LNCaP clone FGC (cell line): Measurements from ENCODE around the gene ZBTB20.

Source experiments
- DNase-seq: peaks from one replicate; pipeline ENCODE4 v3.0.0-alpha.2; 2011; ENCODE audit warnings: low read depth
- H3K4me3 ChIP-seq: 2 replicates; pipeline ENCODE4 v1.5.1; 2011; ENCODE audit warnings: mild to moderate bottlenecking, low read depth, low read length, control low read depth
- CTCF ChIP-seq: IDR thresholded peaks from 2 replicates; pipeline ENCODE4 v1.5.1; 2012; ENCODE audit warnings: mild to moderate bottlenecking; ENCODE audit not compliant: control insufficient read depth, insufficient read depth; ENCODE audit errors: extremely low read depth

ZBTB20 gene

DNA sequence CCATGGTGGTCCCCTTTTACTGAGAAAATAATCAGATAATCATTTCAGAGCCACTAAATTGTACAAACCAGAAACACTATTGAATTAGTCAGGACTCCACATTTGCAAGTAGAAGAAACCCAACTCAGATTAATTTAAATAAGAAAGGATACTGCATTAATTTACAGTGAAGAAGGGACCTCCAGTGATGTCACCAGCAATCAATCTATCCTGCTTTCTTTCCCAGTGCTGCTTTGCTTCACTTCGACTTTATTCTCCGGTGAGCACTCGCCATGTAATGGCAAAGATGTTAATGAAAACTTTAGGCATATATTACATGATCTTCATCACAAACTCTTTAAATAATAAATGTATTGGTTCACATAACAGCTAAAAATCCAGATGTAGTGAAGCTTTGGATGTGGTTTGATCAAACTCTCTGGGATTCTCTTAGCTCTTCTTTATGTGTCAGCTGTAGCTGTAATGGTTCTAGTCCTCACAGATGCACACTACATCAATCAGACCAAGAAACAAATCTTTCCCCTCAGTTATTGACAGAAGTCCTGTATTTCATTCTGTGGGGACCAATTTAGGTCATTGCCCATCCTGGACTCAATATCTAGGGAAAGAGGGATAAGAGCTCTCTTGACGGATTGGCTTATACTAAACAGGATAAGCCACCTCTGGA lies 14.2 kb upstream of the ZBTB20 start:
- no peak for DNase-seq
- TF ChIP-seq CTCF: no peak
- no peak overlapping the region for H3K4me3 ChIP-seq

GRCh38 chr3:115160295-115160694 lies 13.2 kb upstream of the ZBTB20 start:
- no peak for TF ChIP-seq CTCF
- H3K4me3 ChIP-seq: no peak overlapping the region
- DNase-seq: no peak

DNA sequence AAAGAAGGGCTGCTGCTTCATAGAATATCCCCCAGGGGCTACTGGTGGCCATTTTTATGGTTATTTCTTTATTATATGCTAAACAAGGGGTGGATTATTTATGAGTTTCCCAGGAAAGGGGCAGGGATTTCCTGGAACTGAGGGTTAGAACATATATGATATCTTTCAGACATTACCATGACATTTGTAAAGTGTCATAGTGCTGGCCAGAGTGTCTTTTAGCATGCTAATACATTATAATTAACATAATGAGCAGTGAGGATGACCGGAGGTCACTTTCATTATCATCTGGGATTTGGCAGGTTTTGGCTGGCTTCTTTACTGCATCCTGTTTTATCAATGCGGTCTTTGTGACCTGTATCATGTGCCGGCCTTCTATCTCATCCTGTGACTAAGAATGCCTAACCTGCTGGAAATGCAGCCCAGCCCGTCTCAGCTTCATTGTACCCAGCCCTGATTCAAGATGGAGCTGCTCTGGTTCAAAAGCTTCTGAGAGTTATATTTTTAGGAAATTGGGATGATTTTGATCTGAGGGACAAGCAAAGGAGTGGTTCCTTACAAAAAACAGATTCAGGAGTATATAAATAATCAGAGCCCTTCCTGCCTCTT lies 9.1 kb upstream of the ZBTB20 start:
- TF ChIP-seq CTCF: no peak
- no peak overlapping the region for H3K4me3 ChIP-seq
- no peak for DNase-seq

DNA sequence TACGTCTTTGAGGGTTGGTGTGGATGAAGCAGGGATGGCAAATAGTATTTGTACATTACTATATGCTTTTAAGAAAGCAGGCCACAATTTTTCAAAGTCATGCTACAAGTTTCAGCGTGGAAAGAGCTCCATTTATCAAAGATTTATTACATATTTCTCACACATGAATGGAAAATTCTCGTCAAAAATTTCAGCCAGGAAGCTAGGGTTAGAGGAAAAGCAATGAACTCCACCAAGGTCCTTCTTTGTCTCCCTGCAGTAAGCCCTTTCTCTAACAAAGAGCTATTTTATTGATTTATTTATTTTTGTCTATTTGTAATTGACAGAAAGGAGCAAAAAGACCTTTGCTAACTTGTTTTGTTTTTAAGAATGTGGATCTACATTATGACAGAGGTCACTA lies 7.5 kb upstream of the ZBTB20 start:
- no peak for DNase-seq
- no peak for TF ChIP-seq CTCF
- no peak overlapping the region for H3K4me3 ChIP-seq

DNA sequence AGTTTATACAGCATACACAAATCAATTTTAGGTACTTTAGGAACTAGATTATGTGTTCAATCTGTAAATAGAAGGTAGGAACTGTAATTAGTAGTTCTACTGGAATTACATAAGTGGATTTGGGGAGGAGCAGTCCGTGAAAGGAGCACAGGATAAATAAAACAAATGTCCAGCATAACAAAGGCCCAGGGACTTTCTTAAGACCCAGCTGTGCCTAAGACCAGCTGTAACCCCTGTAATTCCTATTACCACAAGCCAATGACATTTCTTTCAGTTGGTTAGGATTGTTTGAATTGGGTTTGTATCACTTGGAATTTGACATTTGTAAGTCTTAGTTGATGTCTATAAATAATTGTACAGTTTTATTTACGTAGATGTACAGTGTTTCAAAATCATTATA lies 4.8 kb upstream of the ZBTB20 start:
- H3K4me3 ChIP-seq: no peak overlapping the region
- no peak for TF ChIP-seq CTCF
- no peak for DNase-seq

GRCh38 chr3:115148142-115148790 lies 1.2 kb upstream of the ZBTB20 start:
- no peak for DNase-seq
- TF ChIP-seq CTCF: no peak
- H3K4me3 ChIP-seq: peak overlapping the region; percentile 69
